IMR-90 (cell line): ENCODE data around the gene PALM3.

Source experiments
- BHLHE40 ChIP-seq: fragments of 150-350 bp; IDR thresholded peaks from 2 replicates; pipeline ENCODE4 v1.6.1; 2016; ENCODE audit warnings: mild to moderate bottlenecking, low read depth, low read length
- CHD1 ChIP-seq: IDR thresholded peaks from 2 replicates; pipeline ENCODE4 v1.6.1; 2012; ENCODE audit warnings: low read depth, low read length, improper control_type of control experiment
- MAZ ChIP-seq: IDR thresholded peaks from 2 replicates; pipeline ENCODE4 v1.6.1; 2012; ENCODE audit warnings: low read depth, mild to moderate bottlenecking, low read length, improper control_type of control experiment, moderate library complexity, borderline replicate concordance
- MXI1 ChIP-seq: IDR thresholded peaks from 2 replicates; pipeline ENCODE4 v1.6.1; 2012; ENCODE audit warnings: low read depth, mild to moderate bottlenecking, low read length, moderate library complexity, borderline replicate concordance
- POLR2A ChIP-seq: IDR thresholded peaks from 2 replicates; pipeline ENCODE4 v1.6.1; 2012; ENCODE audit warnings: mild to moderate bottlenecking, low read depth, low read length
- RAD21 ChIP-seq: IDR thresholded peaks from 2 replicates; pipeline ENCODE4 v1.6.1; 2012; ENCODE audit warnings: low read length, improper control_type of control experiment
- RCOR1 ChIP-seq: IDR thresholded peaks from 2 replicates; pipeline ENCODE4 v1.6.1; 2012; ENCODE audit warnings: mild to moderate bottlenecking, low read length, improper control_type of control experiment; ENCODE audit not compliant: insufficient replicate concordance
- RFX5 ChIP-seq: IDR thresholded peaks from 2 replicates; pipeline ENCODE4 v1.8.0; 2012; ENCODE audit warnings: low read depth, mild to moderate bottlenecking, low read length, moderate library complexity
- SMC3 ChIP-seq: fragments of 150-350 bp; IDR thresholded peaks from 2 replicates; pipeline ENCODE4 v1.6.1; 2016; ENCODE audit warnings: low read depth, mild to moderate bottlenecking, antibody characterized with exemption, low read length, moderate library complexity
- TF ChIP-seq, protein P1 (sequence below): conservative IDR thresholded peaks from 2 replicates; pipeline ENCODE4 v1.5.1; 2012; ENCODE audit warnings: mild to moderate bottlenecking, low read depth, low read length, improper control_type of control experiment
- TF ChIP-seq, protein P2 (sequence below): fragments of 150-350 bp; IDR thresholded peaks from 2 replicates; pipeline ENCODE4 v1.6.1; 2017; ENCODE audit warnings: mild to moderate bottlenecking, antibody characterized with exemption, low read length, low read depth

- TF ChIP-seq, protein P1, sequence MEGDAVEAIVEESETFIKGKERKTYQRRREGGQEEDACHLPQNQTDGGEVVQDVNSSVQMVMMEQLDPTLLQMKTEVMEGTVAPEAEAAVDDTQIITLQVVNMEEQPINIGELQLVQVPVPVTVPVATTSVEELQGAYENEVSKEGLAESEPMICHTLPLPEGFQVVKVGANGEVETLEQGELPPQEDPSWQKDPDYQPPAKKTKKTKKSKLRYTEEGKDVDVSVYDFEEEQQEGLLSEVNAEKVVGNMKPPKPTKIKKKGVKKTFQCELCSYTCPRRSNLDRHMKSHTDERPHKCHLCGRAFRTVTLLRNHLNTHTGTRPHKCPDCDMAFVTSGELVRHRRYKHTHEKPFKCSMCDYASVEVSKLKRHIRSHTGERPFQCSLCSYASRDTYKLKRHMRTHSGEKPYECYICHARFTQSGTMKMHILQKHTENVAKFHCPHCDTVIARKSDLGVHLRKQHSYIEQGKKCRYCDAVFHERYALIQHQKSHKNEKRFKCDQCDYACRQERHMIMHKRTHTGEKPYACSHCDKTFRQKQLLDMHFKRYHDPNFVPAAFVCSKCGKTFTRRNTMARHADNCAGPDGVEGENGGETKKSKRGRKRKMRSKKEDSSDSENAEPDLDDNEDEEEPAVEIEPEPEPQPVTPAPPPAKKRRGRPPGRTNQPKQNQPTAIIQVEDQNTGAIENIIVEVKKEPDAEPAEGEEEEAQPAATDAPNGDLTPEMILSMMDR = no peak
- no peak for TF ChIP-seq MAZ
- no peak for TF ChIP-seq SMC3
- TF ChIP-seq CHD1 = no peak
- TF ChIP-seq RAD21 = no peak
- no peak for TF ChIP-seq POLR2A
- no peak for TF ChIP-seq MXI1
- TF ChIP-seq RFX5 = no peak
- no peak for TF ChIP-seq BHLHE40
- TF ChIP-seq RCOR1 = no peak
- TF ChIP-seq, protein P2, sequence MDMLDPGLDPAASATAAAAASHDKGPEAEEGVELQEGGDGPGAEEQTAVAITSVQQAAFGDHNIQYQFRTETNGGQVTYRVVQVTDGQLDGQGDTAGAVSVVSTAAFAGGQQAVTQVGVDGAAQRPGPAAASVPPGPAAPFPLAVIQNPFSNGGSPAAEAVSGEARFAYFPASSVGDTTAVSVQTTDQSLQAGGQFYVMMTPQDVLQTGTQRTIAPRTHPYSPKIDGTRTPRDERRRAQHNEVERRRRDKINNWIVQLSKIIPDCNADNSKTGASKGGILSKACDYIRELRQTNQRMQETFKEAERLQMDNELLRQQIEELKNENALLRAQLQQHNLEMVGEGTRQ = no peak
Measured at GRCh38 chr19:14062558-14062855, 631 bp upstream of the PALM3 start.
